BE2C (cell line): Measurements from ENCODE around the gene MRPL11.

Experiments
- DNase-seq: peaks from one replicate; pipeline ENCODE4 v3.0.0-alpha.2; 2020
- H3K27me3 ChIP-seq: fragments of 250-450 bp; sonication (Bioruptor Pico); 2 replicates; pipeline ENCODE4 v1.5.1; 2020; ENCODE audit warnings: mild to moderate bottlenecking
- H3K36me3 ChIP-seq: fragments of 250-450 bp; sonication (Bioruptor Pico); 2 replicates; pipeline ENCODE4 v1.5.1; 2020; ENCODE audit warnings: mild to moderate bottlenecking
- H3K4me1 ChIP-seq: fragments of 250-450 bp; sonication (Bioruptor Pico); 2 replicates; pipeline ENCODE4 v1.5.1; 2020
- H3K4me3 ChIP-seq: 2 replicates; pipeline ENCODE4 v1.5.1; 2011; ENCODE audit warnings: low read depth, low read length
- H3K9me3 ChIP-seq: fragments of 250-450 bp; sonication (Bioruptor Pico); 2 replicates; pipeline ENCODE4 v1.5.1; 2020
- CTCF ChIP-seq: IDR thresholded peaks from 2 replicates; pipeline ENCODE4 v1.5.1; 2012; ENCODE audit warnings: mild to moderate bottlenecking, low read depth, low read length

The MRPL11 gene

GRCh38 chr11:66473167-66473566, 34.5 kb upstream of the MRPL11 start:
- Histone ChIP-seq H3K27me3 (no peaks in the 10 kb centered on the region), H3K36me3 (no peaks in the 10 kb centered on the region; the same call in 1 of the 2 replicates), H3K9me3 (no peaks in the 10 kb centered on the region), H3K4me1 (no peaks in the 10 kb centered on the region; the same call in 1 of the 2 replicates), H3K4me3 (no peak overlapping the region)
- TF ChIP-seq CTCF: no peak
- no peak for DNase-seq

GRCh38 chr11:66472054-66472453, 33.4 kb upstream of the MRPL11 start:
- H3K4me1 ChIP-seq: no peaks in the 10 kb centered on the region; the same call in 1 of the 2 replicates
- no peak for TF ChIP-seq CTCF
- H3K27me3 ChIP-seq: no peaks in the 10 kb centered on the region
- no peaks in the 10 kb centered on the region; the same call in 1 of the 2 replicates for H3K36me3 ChIP-seq
- H3K4me3 ChIP-seq: no peak overlapping the region
- DNase-seq: no peak
- H3K9me3 ChIP-seq: no peaks in the 10 kb centered on the region

GRCh38 chr11:66471142-66471541, 32.5 kb upstream of the MRPL11 start:
- no peaks in the 10 kb centered on the region; the same call in 1 of the 2 replicates for H3K36me3 ChIP-seq
- no peaks in the 10 kb centered on the region; the same call in 1 of the 2 replicates for H3K4me1 ChIP-seq
- H3K9me3 ChIP-seq: no peaks in the 10 kb centered on the region
- TF ChIP-seq CTCF: no peak
- H3K27me3 ChIP-seq: no peaks in the 10 kb centered on the region
- DNase-seq: no peak
- no peak overlapping the region for H3K4me3 ChIP-seq

GRCh38 chr11:66470015-66470414, 31.4 kb upstream of the MRPL11 start:
- Histone ChIP-seq H3K4me1 (no peaks in the 10 kb centered on the region; the same call in 1 of the 2 replicates), H3K27me3 (no peaks in the 10 kb centered on the region), H3K36me3 (no peaks in the 10 kb centered on the region; the same call in 1 of the 2 replicates), H3K9me3 (no peaks in the 10 kb centered on the region), H3K4me3 (no peak overlapping the region)
- TF ChIP-seq CTCF: no peak
- no peak for DNase-seq

- H3K27me3 ChIP-seq: no peaks in the 10 kb centered on the region
- DNase-seq: no peak
- H3K36me3 ChIP-seq: no peaks in the 10 kb centered on the region; the same call in 1 of the 2 replicates
- H3K4me1 ChIP-seq: no peaks in the 10 kb centered on the region; the same call in 1 of the 2 replicates
- no peaks in the 10 kb centered on the region for H3K9me3 ChIP-seq
- no peak for TF ChIP-seq CTCF
- H3K4me3 ChIP-seq: no peak overlapping the region
Measured at GRCh38 chr11:66469441-66469840, 30.8 kb upstream of the MRPL11 start.

- Histone ChIP-seq H3K4me1 (no peaks in the 10 kb centered on the region; the same call in 1 of the 2 replicates), H3K36me3 (no peaks in the 10 kb centered on the region; the same call in 1 of the 2 replicates), H3K4me3 (no peak overlapping the region), H3K27me3 (no peaks in the 10 kb centered on the region), H3K9me3 (no peaks in the 10 kb centered on the region)
- no peak for DNase-seq
- TF ChIP-seq CTCF: no peak
Measured at GRCh38 chr11:66468691-66469090, 30.0 kb upstream of the MRPL11 start.
